ENCODE measurements around the gene ADAM12.

DNA sequence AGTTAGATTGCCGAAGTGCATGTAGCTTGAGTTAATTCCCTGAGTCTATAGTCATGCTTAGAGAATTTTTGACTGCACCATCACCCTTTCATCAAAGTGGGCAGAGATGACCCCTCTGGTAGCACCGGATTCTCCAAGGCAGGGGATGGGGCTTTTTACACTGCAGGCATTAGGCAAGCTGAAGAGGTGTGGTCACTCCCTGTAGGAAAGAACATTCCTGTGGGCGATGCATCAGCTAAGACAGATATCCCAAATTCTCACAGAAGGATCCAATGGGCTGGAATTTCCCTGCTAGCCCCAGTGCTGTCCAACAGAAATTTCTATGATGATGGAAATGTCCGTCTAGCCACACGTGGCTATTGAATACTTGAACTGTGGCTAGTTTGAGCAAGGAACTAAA is 118.2 kb downstream of the ADAM12 start:
- TF ChIP-seq, protein P1, sequence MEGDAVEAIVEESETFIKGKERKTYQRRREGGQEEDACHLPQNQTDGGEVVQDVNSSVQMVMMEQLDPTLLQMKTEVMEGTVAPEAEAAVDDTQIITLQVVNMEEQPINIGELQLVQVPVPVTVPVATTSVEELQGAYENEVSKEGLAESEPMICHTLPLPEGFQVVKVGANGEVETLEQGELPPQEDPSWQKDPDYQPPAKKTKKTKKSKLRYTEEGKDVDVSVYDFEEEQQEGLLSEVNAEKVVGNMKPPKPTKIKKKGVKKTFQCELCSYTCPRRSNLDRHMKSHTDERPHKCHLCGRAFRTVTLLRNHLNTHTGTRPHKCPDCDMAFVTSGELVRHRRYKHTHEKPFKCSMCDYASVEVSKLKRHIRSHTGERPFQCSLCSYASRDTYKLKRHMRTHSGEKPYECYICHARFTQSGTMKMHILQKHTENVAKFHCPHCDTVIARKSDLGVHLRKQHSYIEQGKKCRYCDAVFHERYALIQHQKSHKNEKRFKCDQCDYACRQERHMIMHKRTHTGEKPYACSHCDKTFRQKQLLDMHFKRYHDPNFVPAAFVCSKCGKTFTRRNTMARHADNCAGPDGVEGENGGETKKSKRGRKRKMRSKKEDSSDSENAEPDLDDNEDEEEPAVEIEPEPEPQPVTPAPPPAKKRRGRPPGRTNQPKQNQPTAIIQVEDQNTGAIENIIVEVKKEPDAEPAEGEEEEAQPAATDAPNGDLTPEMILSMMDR (IDR thresholded peaks at IDR 0.05), result no peak
- no peak for TF ChIP-seq POLR2A (IDR thresholded peaks at IDR 0.05)
- TF ChIP-seq POLR2AphosphoS5 (IDR thresholded peaks at IDR 0.05), result no peak

All from suprapubic skin (tissue), 4 donors.